H1 (cell line): ENCODE results near the gene CCDC81. TPM values are rescaled to one million over a fixed set of nuclear protein-coding genes. Genes with fewer than 3 reads are reported as not detected.

Experiments
- CTCF ChIA-PET: fragments of 300-600 bp; sonication (Branson Sonifier 250); formaldehyde crosslinking; loops from one replicate; lab custom pipeline; 2021; ENCODE audit not compliant: partially characterized antibody; lab: Charles Lee
- POLR2A ChIA-PET: fragments of 300-600 bp; sonication (Branson Sonifier 250); formaldehyde crosslinking; loops from one replicate; lab custom pipeline; 2021; ENCODE audit warnings: inconsistent platforms; ENCODE audit not compliant: partially characterized antibody; lab: Charles Lee
- DNase-seq, 2 experiments: peaks; one replicate each; pipeline versions ENCODE4 v3.0.0 to v3.0.0-alpha.2; 2010 to 2022; ENCODE audit warnings: low spot score in 2 of 2, low read depth in 1 of 2, mixed read lengths in 1 of 2
- FAIRE-seq: peaks from 2 replicates; lab custom pipeline; 2011; peaks lifted over from hg19 to GRCh38; lab: Jason Lieb, UNC
- H2AFZ ChIP-seq: 2 replicates; pipeline ENCODE4 v1.8.1; 2012; ENCODE audit warnings: low read length, inconsistent platforms
- H2AK5ac ChIP-seq: 2 replicates; pipeline ENCODE4 v1.6.1; 2013; ENCODE audit warnings: low read depth, low read length
- H2BK120ac ChIP-seq: replicated peaks from 2 replicates; pipeline ENCODE3; 2013; ENCODE audit warnings: low read depth, low read length, inconsistent platforms
- H2BK12ac ChIP-seq: 2 replicates; pipeline ENCODE4 v1.6.1; 2013; ENCODE audit warnings: low read depth, low read length
- H2BK15ac ChIP-seq: 2 replicates; pipeline ENCODE4 v1.6.1; 2013; ENCODE audit warnings: low read length
- H2BK20ac ChIP-seq: 2 replicates; pipeline ENCODE4 v1.6.1; 2013; ENCODE audit warnings: low read length
- H2BK5ac ChIP-seq: 2 replicates; pipeline ENCODE4 v1.6.1; 2013; ENCODE audit warnings: low read depth, low read length
- H3K14ac ChIP-seq: 2 replicates; pipeline ENCODE4 v1.6.1; 2013; ENCODE audit warnings: inconsistent platforms; ENCODE audit not compliant: insufficient read length
- H3K18ac ChIP-seq: 2 replicates; pipeline ENCODE4 v1.6.1; 2013; ENCODE audit warnings: low read length; ENCODE audit errors: extremely low read depth
- H3K23ac ChIP-seq: 2 replicates; pipeline ENCODE4 v1.6.1; 2013; ENCODE audit warnings: inconsistent platforms; ENCODE audit not compliant: insufficient read length
- H3K23me2 ChIP-seq: 2 replicates; pipeline ENCODE4 v1.6.1; 2013; ENCODE audit warnings: low read depth, low read length
- H3K27ac ChIP-seq: 2 replicates; pipeline ENCODE4 v1.6.1; 2011; ENCODE audit warnings: low read depth, low read length, inconsistent platforms
- H3K27me3 ChIP-seq, 4 experiments: replicated peaks in 1 of 4; 1 replicate in 1 of 4; 2 replicates in 3 of 4; pipeline versions ENCODE4 v1.6.1 to v1.8.1; 2011 to 2013; ENCODE audit warnings: low read length in 3 of 4, mild to moderate bottlenecking in 3 of 4, inconsistent platforms in 2 of 4, mixed read lengths in 2 of 4, moderate library complexity in 1 of 4; ENCODE audit not compliant: control insufficient read depth in 3 of 4, insufficient read depth in 3 of 4; ENCODE audit errors: extremely low read depth in 1 of 4
- H3K36me3 ChIP-seq, 4 experiments: 2 replicates each; pipeline versions ENCODE4 v1.6.1 to v1.8.1; 2011 to 2013; ENCODE audit warnings: mild to moderate bottlenecking in 4 of 4, low read length in 3 of 4, moderate library complexity in 2 of 4, control low read depth in 1 of 4, inconsistent platforms in 1 of 4; ENCODE audit not compliant: insufficient read depth in 4 of 4, control insufficient read depth in 2 of 4
- H3K4ac ChIP-seq: replicated peaks from 2 replicates; pipeline ENCODE3; 2013; ENCODE audit warnings: low read length, low read depth, mixed read lengths, inconsistent platforms; ENCODE audit not compliant: insufficient read length
- H3K4me1 ChIP-seq, 4 experiments: replicated peaks in 1 of 4; 1 replicate in 1 of 4; 2 replicates in 3 of 4; pipeline versions ENCODE4 v1.6.1 to v1.8.1; 2011 to 2013; ENCODE audit warnings: low read length in 3 of 4, inconsistent platforms in 2 of 4, mixed read lengths in 1 of 4; ENCODE audit not compliant: insufficient read depth in 4 of 4, control insufficient read depth in 3 of 4
- H3K4me2 ChIP-seq, 2 experiments: 2 replicates each; pipeline versions ENCODE4 v1.6.1 to v1.8.1; 2011 to 2013; ENCODE audit warnings: low read depth in 2 of 2, low read length in 2 of 2, control low read depth in 1 of 2, inconsistent platforms in 1 of 2, mild to moderate bottlenecking in 1 of 2; ENCODE audit not compliant: insufficient read depth in 1 of 2
- H3K4me3 ChIP-seq, 4 experiments: fragments of 200-600, 300-600 bp in 1 of 4; sonication (generic), shearing (Covaris generic), sonication (Bioruptor Twin) in 1 of 4; 2 replicates each; pipeline versions ENCODE4 v1.5.1 to v1.8.1; 2011 to 2016; ENCODE audit warnings: low read length in 4 of 4, low read depth in 3 of 4, control low read depth in 2 of 4, inconsistent platforms in 2 of 4, mild to moderate bottlenecking in 2 of 4, mixed read lengths in 1 of 4, moderate library complexity in 1 of 4; ENCODE audit not compliant: insufficient read depth in 2 of 4; ENCODE audit errors: extremely low read depth in 1 of 4
- H3K56ac ChIP-seq: replicated peaks from 2 replicates; pipeline ENCODE3; 2013; ENCODE audit warnings: low read depth, mild to moderate bottlenecking, mixed read lengths, low read length, inconsistent platforms; ENCODE audit not compliant: insufficient read length
- H3K79me1 ChIP-seq: 2 replicates; pipeline ENCODE4 v1.6.1; 2013; ENCODE audit warnings: low read depth, low read length, control low read depth
- H3K79me2 ChIP-seq, 2 experiments: 2 replicates each; pipeline versions ENCODE4 v1.6.1 to v1.8.1; 2012 to 2013; ENCODE audit warnings: low read length in 2 of 2, mild to moderate bottlenecking in 2 of 2, inconsistent platforms in 1 of 2; ENCODE audit not compliant: insufficient read depth in 2 of 2, control insufficient read depth in 1 of 2
- H3K9ac ChIP-seq, 4 experiments: replicated peaks in 1 of 4; 1 replicate in 1 of 4; 2 replicates in 3 of 4; pipeline versions ENCODE4 v1.6.1 to v1.8.1; 2011 to 2013; ENCODE audit warnings: low read depth in 3 of 4, low read length in 3 of 4, control low read depth in 2 of 4, mild to moderate bottlenecking in 2 of 4, moderate library complexity in 2 of 4, inconsistent platforms in 1 of 4; ENCODE audit errors: extremely low read depth in 1 of 4
- H3K9me3 ChIP-seq, 2 experiments: 2 replicates each; pipeline versions ENCODE4 v1.6.1 to v1.8.1; 2012 to 2013; ENCODE audit warnings: mild to moderate bottlenecking in 2 of 2, moderate library complexity in 2 of 2, control low read depth in 1 of 2, inconsistent platforms in 1 of 2, low read depth in 1 of 2, low read length in 1 of 2, mixed read lengths in 1 of 2; ENCODE audit not compliant: insufficient read depth in 2 of 2
- H4K20me1 ChIP-seq, 2 experiments: replicated peaks in 1 of 2; 2 replicates each; pipeline versions ENCODE3 to v1.8.1; 2011 to 2013; ENCODE audit warnings: inconsistent platforms in 2 of 2, low read length in 2 of 2, mild to moderate bottlenecking in 1 of 2; ENCODE audit not compliant: insufficient read depth in 2 of 2, control insufficient read depth in 1 of 2
- H4K5ac ChIP-seq: 2 replicates; pipeline ENCODE4 v1.6.1; 2013; ENCODE audit warnings: low read length, low read depth, mixed read lengths, inconsistent platforms; ENCODE audit not compliant: insufficient read length
- H4K8ac ChIP-seq: 2 replicates; pipeline ENCODE4 v1.8.0; 2013; ENCODE audit warnings: mild to moderate bottlenecking, moderate library complexity, low read length, inconsistent platforms; ENCODE audit not compliant: insufficient read depth; ENCODE audit errors: extremely low read depth
- H4K91ac ChIP-seq: replicated peaks from 2 replicates; pipeline ENCODE3; 2013; ENCODE audit warnings: low read length, mixed read lengths, inconsistent platforms; ENCODE audit not compliant: insufficient read length
- BCL11A ChIP-seq, 2 experiments: IDR thresholded peaks; one replicate each; pipeline ENCODE4 v1.6.1; 2011; ENCODE audit warnings: low read depth in 2 of 2, low read length in 2 of 2, mild to moderate bottlenecking in 2 of 2
- BRCA1 ChIP-seq: IDR thresholded peaks from 2 replicates; pipeline ENCODE4 v1.6.1; 2012; ENCODE audit warnings: low read depth, low read length, improper control_type of control experiment
- CBX5 ChIP-seq: fragments of 300-800, 300-1000 bp; sonication (generic); IDR thresholded peaks from 2 replicates; pipeline ENCODE4 v1.7.1; 2016; ENCODE audit warnings: antibody characterized with exemption, low read length, low read depth
- CREB1 ChIP-seq: IDR thresholded peaks from 2 replicates; pipeline ENCODE4 v1.6.1; 2012; ENCODE audit warnings: inconsistent platforms
- JUN ChIP-seq: IDR thresholded peaks from 2 replicates; pipeline ENCODE4 v1.6.1; 2011; ENCODE audit warnings: low read depth, mild to moderate bottlenecking, improper control_type of control experiment, low read length
- KDM1A ChIP-seq: fragments of 200-600, 300-600 bp; sonication (generic); IDR thresholded peaks from 2 replicates; pipeline ENCODE4 v1.7.1; 2016; ENCODE audit warnings: mild to moderate bottlenecking, low read length, borderline replicate concordance
- KDM4A ChIP-seq: IDR thresholded peaks from one replicate; pipeline ENCODE4 v1.7.1; 2012; ENCODE audit warnings: low read depth, mild to moderate bottlenecking, moderate library complexity, low read length, inconsistent platforms; ENCODE audit not compliant: severe bottlenecking
- MAFK ChIP-seq: IDR thresholded peaks from 2 replicates; pipeline ENCODE4 v1.6.1; 2012; ENCODE audit warnings: low read depth, mild to moderate bottlenecking, improper control_type of control experiment, low read length
- NRF1 ChIP-seq: IDR thresholded peaks from 2 replicates; pipeline ENCODE4 v1.6.1; 2011; ENCODE audit warnings: mild to moderate bottlenecking, low read depth, low read length, improper control_type of control experiment
- PHF8 ChIP-seq: fragments of 200-600 bp; sonication (generic); conservative IDR thresholded peaks from 2 replicates; pipeline ENCODE4 v1.7.1; 2012; ENCODE audit warnings: low read depth, mild to moderate bottlenecking, inconsistent platforms, low read length, moderate library complexity
- POLR2A ChIP-seq, 2 experiments: IDR thresholded peaks; 1 replicate in 1 of 2; 2 replicates in 1 of 2; pipeline ENCODE4 v1.6.1; 2011; ENCODE audit warnings: low read depth in 2 of 2, low read length in 2 of 2, mild to moderate bottlenecking in 2 of 2; ENCODE audit errors: control extremely low read depth in 1 of 2
- SIRT6 ChIP-seq: IDR thresholded peaks from one replicate; pipeline ENCODE4 v1.7.1; 2012; ENCODE audit warnings: low read length, inconsistent platforms
- SP1 ChIP-seq: IDR thresholded peaks from 2 replicates; pipeline ENCODE4 v1.6.1; 2011; ENCODE audit warnings: low read depth, low read length
- USF2 ChIP-seq: IDR thresholded peaks from 2 replicates; pipeline ENCODE4 v1.6.1; 2011; ENCODE audit warnings: low read length, improper control_type of control experiment
- WGBS, 2 experiments: shearing (Covaris generic) in 1 of 2; methylation state at CpG; one replicate each; pipeline versions ENCODE4 v1.1.6 to v1.1.7; 2013 to 2015; ENCODE audit warnings: low lambda C conversion rate in 2 of 2, mixed read lengths in 2 of 2, inconsistent platforms in 1 of 2, low coverage in 1 of 2, missing lambda C conversion rate in 1 of 2; ENCODE audit not compliant: insufficient replicate concordance in 2 of 2, insufficient coverage in 1 of 2, insufficient read length in 1 of 2; ENCODE audit errors: extremely low coverage in 1 of 2, missing lambda C conversion rate in 1 of 2; 5-methylcytosine and 5-hydroxymethylcytosine counted together
- polyA plus RNA-seq, 7 experiments: library from polyadenylated mRNA; depleted of rRNA in 3 of 7; stranded (reverse) in 5 of 7; unstranded in 2 of 7; fragments of >200 nt in 5 of 7; fragments of 200-250 nt in 2 of 7; gene quantifications; 1 replicate in 5 of 7; 2 replicates in 1 of 7; 4 replicates in 1 of 7; pipeline versions ENCODE4 v1.2.1 to v1.2.3, GENCODE V29; 2011 to 2013; ENCODE audit warnings: missing spikeins in 2 of 7, mixed read lengths in 2 of 7
- total RNA-seq: library from RNA; stranded (reverse); fragmentation: NEBNext Ultra II Directional; extraction: Animal tissue kit (Norgen Biotek cat#: 25700); gene quantifications from 2 replicates; pipeline ENCODE4 v1.2.1, GENCODE V29; 2021

CCDC81 gene
- total and polyA plus RNA-seq, 2 of the 8 experiments (the other 6 are each of a cell fraction or from before 2014, with no cell fraction given), result 0.30 to 0.58 TPM

- Histone ChIP-seq H3K4me3 (no peak overlapping the region), H3K14ac (no peak overlapping the region), H4K91ac (no peak overlapping the region), H2AFZ (no peak overlapping the region), H2BK5ac (no peak overlapping the region), H4K5ac (no peak overlapping the region), H3K79me2 (no peaks in the 10 kb centered on the region), H2BK12ac (no peak overlapping the region), H3K9ac (no peak overlapping the region), H3K79me1 (no peaks in the 10 kb centered on the region), H3K56ac (no peak overlapping the region), H3K18ac (no peak overlapping the region), H3K36me3 (no peaks in the 10 kb centered on the region), H2BK15ac (no peak overlapping the region), H2BK20ac (no peak overlapping the region), H3K4me1 (no peaks in the 10 kb centered on the region), H2AK5ac (no peak overlapping the region), H3K27ac (no peak overlapping the region), H3K4ac (no peak overlapping the region), H4K8ac (no peak overlapping the region), H3K27me3 (no peaks in the 10 kb centered on the region; a peak in 1 of 7 replicates), H3K23me2 (no peaks in the 10 kb centered on the region), H4K20me1 (no peaks in the 10 kb centered on the region), H2BK120ac (no peak overlapping the region), H3K23ac (no peak overlapping the region), H3K9me3 (no peaks in the 10 kb centered on the region), H3K4me2 (no peak overlapping the region)
- POLR2A ChIA-PET, result no interaction called here
- TF ChIP-seq SIRT6 (no peak), CREB1 (no peak), MAFK (no peak), POLR2A (IDR thresholded peaks at IDR 0.05; ENCODE audit: control extremely low read depth in 1 of 2, low read depth in 2 of 2, low read length in 2 of 2) (no peak), SP1 (no peak), JUN (no peak), KDM4A (no peak), CBX5 (no peak), BRCA1 (no peak), USF2 (no peak), KDM1A (no peak), NRF1 (no peak), PHF8 (no peak), BCL11A (IDR thresholded peaks at IDR 0.05; ENCODE audit: low read depth in 2 of 2, low read length in 2 of 2) (no peak)
- CTCF ChIA-PET, result interaction anchor here (0.5 to 1.6 kb wide), 6 partner anchors 11 to 234 kb away, joined by 3 to 6 read pairs (median 4); no protein-coding TSS in a partner anchor
- DNase-seq, result no peak
- FAIRE-seq, result no peak
- WGBS, 2 experiments, result 94% methylated on average over 2 of the region's 2 CpGs; no CpG with 5 or more reads in 1 of the 2 experiments
These were observed 67.7 kb downstream of the CCDC81 start for GRCh38 chr11:86442420-86442819.
